HepG2 (cell line): ENCODE data around the gene SNUPN. TPM values are rescaled to one million over a fixed set of nuclear protein-coding genes. Genes with fewer than 3 reads are reported as not detected.

Experiments
- ASH2L ChIP-seq: fragments of 300-600, 200-600 bp; sonication (generic); IDR thresholded peaks from 2 replicates; pipeline ENCODE4 v1.7.0; 2017; ENCODE audit warnings: low read depth, mild to moderate bottlenecking, moderate library complexity, mixed read lengths, low read length; ENCODE audit not compliant: insufficient read length
- BCL6 ChIP-seq: IDR thresholded peaks from 2 replicates; pipeline ENCODE4 v1.6.1; 2016; ENCODE audit warnings: missing genetic modification reagents, missing compliant biosample characterization
- FOXA1 ChIP-seq, 2 experiments: fragments of 450-650 bp in 1 of 2; sonication (generic) in 1 of 2; formaldehyde crosslinking in 1 of 2; IDR thresholded peaks; 2 replicates each; pipeline versions ENCODE4 v1.4.0 to v1.6.1; 2016 to 2020; ENCODE audit warnings: missing genetic modification reagents in 1 of 2
- FOXA3 ChIP-seq: IDR thresholded peaks from 2 replicates; pipeline ENCODE4 v1.6.1; 2016; ENCODE audit warnings: missing genetic modification reagents, missing compliant biosample characterization
- JUN ChIP-seq: sonication (generic); formaldehyde crosslinking; IDR thresholded peaks from 2 replicates; pipeline ENCODE4 v1.4.0; 2020; ENCODE audit warnings: mild to moderate bottlenecking, missing genetic modification reagents
- MYC ChIP-seq: sonication (generic); formaldehyde crosslinking; IDR thresholded peaks from 2 replicates; pipeline ENCODE4 v1.9.0; 2021; ENCODE audit warnings: missing genetic modification reagents, borderline replicate concordance
- RBFOX2 ChIP-seq: fragments of 200-400 bp; formaldehyde crosslinking; IDR thresholded peaks from 2 replicates; pipeline ENCODE4 v1.6.1; 2017; ENCODE audit warnings: low read depth, mild to moderate bottlenecking, low read length
- SP1 ChIP-seq, 2 experiments: fragments of 450-650 bp in 1 of 2; sonication (generic) in 1 of 2; formaldehyde crosslinking in 1 of 2; IDR thresholded peaks; 2 replicates each; pipeline versions ENCODE4 v1.4.0 to v1.6.1; 2016 to 2020; ENCODE audit warnings: missing genetic modification reagents in 1 of 2
- ZC3H13 ChIP-seq: sonication (generic); formaldehyde crosslinking; IDR thresholded peaks from 2 replicates; pipeline ENCODE4 v1.8.1; 2023; ENCODE audit warnings: mild to moderate bottlenecking, missing genetic modification reagents, moderate library complexity
- ZNF180 ChIP-seq: sonication (generic); formaldehyde crosslinking; IDR thresholded peaks from 2 replicates; pipeline ENCODE4 v1.4.0; 2020; ENCODE audit warnings: low read depth, missing genetic modification reagents, borderline replicate concordance
- ZNF292 ChIP-seq: sonication (generic); formaldehyde crosslinking; IDR thresholded peaks from 2 replicates; pipeline ENCODE4 v1.8.1; 2022; ENCODE audit warnings: mild to moderate bottlenecking, low read depth, missing genetic modification reagents, borderline replicate concordance
- ZNF557 ChIP-seq: sonication (generic); formaldehyde crosslinking; IDR thresholded peaks from 2 replicates; pipeline ENCODE4 v1.4.0; 2020; ENCODE audit warnings: missing genetic modification reagents
- polyA plus RNA-seq, 8 experiments: library from polyadenylated mRNA; depleted of rRNA in 3 of 8; stranded (reverse) in 7 of 8; unstranded in 1 of 8; fragments of >200 nt; fragmentation: Illumina TruSeq in 4 of 8; extraction: Trizol in 4 of 8; gene quantifications; 2 replicates each; pipeline versions ENCODE4 v1.2.1 to v1.2.3, GENCODE V29; 2011 to 2016; ENCODE audit warnings: low read depth in 4 of 8, missing spikeins in 1 of 8, mixed read lengths in 1 of 8; ENCODE audit not compliant: insufficient read depth in 1 of 8
- total RNA-seq, 5 experiments: library from RNA; depleted of rRNA; stranded (reverse); fragments of >200 nt; fragmentation: Illumina TruSeq; extraction: Trizol; gene quantifications; 2 replicates each; pipeline ENCODE4 v1.2.3, GENCODE V29; 2016; ENCODE audit warnings: low read depth in 1 of 5
- TF ChIP-seq, protein P1 (sequence below): sonication (generic); formaldehyde crosslinking; IDR thresholded peaks from 2 replicates; pipeline ENCODE4 v1.5.1; 2020; ENCODE audit warnings: missing genetic modification reagents, mild to moderate bottlenecking, borderline replicate concordance
- TF ChIP-seq, protein P2 (sequence below): sonication (generic); formaldehyde crosslinking; conservative IDR thresholded peaks from 2 replicates; pipeline ENCODE4 v1.4.0; 2020; ENCODE audit warnings: missing genetic modification reagents
- TF ChIP-seq, protein P3 (sequence below): sonication (generic); formaldehyde crosslinking; IDR thresholded peaks from 2 replicates; pipeline ENCODE4 v1.8.1; 2023; ENCODE audit warnings: mild to moderate bottlenecking, missing genetic modification reagents
- TF ChIP-seq, protein P4 (sequence below): sonication (generic); formaldehyde crosslinking; IDR thresholded peaks from 2 replicates; pipeline ENCODE4 v1.4.0; 2020; ENCODE audit warnings: missing genetic modification reagents
- TF ChIP-seq, protein P5 (sequence below): sonication (generic); formaldehyde crosslinking; IDR thresholded peaks from 2 replicates; pipeline ENCODE4 v1.5.0; 2020; ENCODE audit warnings: missing genetic modification reagents
- TF ChIP-seq, protein P6 (sequence below): IDR thresholded peaks from 2 replicates; pipeline ENCODE4 v1.6.1; 2016; ENCODE audit warnings: low read depth, borderline replicate concordance
- TF ChIP-seq, protein P7 (sequence below): sonication (generic); formaldehyde crosslinking; IDR thresholded peaks from 2 replicates; pipeline ENCODE4 v1.4.0; 2020; ENCODE audit warnings: low read depth, mild to moderate bottlenecking, missing genetic modification reagents
- TF ChIP-seq, protein P8 (sequence below): IDR thresholded peaks from 2 replicates; pipeline ENCODE4 v1.6.1; 2016; ENCODE audit warnings: mild to moderate bottlenecking, missing biosample characterization, missing genetic modification reagents

SNUPN gene
- total and polyA plus RNA-seq, 2 of the 13 experiments (the other 11 are each of a cell fraction or from before 2014, with no cell fraction given): 9.0 to 16.4 TPM

DNA sequence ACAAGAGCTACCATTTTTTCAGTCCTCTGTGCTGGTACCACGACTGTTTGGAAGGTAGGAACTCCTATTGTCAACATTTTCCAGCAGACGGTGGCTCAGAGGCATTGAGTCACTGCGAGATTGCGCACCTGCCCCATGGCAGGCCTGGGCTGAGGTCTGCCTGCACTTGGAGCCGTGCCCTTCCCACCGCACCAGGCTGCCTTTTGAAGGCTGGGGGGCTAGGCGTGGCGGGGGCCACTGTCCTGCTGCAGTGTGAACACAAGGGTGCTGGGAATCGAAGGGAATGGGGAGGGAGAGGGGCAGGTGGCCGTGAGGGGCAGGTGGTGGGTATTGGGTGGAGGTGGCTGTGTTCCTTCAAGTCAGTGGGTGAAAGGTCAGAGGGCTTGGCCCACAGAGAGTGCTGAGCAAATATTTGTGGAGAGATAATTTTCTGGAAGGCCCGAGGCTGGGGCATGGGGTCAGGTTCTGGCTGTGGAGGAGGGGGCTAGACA is 38.5 kb upstream of the SNUPN start (continued):
- TF ChIP-seq, protein P1, sequence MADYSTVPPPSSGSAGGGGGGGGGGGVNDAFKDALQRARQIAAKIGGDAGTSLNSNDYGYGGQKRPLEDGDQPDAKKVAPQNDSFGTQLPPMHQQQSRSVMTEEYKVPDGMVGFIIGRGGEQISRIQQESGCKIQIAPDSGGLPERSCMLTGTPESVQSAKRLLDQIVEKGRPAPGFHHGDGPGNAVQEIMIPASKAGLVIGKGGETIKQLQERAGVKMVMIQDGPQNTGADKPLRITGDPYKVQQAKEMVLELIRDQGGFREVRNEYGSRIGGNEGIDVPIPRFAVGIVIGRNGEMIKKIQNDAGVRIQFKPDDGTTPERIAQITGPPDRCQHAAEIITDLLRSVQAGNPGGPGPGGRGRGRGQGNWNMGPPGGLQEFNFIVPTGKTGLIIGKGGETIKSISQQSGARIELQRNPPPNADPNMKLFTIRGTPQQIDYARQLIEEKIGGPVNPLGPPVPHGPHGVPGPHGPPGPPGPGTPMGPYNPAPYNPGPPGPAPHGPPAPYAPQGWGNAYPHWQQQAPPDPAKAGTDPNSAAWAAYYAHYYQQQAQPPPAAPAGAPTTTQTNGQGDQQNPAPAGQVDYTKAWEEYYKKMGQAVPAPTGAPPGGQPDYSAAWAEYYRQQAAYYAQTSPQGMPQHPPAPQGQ (CRISPR knock-in tag): no peak
- TF ChIP-seq, protein P2, sequence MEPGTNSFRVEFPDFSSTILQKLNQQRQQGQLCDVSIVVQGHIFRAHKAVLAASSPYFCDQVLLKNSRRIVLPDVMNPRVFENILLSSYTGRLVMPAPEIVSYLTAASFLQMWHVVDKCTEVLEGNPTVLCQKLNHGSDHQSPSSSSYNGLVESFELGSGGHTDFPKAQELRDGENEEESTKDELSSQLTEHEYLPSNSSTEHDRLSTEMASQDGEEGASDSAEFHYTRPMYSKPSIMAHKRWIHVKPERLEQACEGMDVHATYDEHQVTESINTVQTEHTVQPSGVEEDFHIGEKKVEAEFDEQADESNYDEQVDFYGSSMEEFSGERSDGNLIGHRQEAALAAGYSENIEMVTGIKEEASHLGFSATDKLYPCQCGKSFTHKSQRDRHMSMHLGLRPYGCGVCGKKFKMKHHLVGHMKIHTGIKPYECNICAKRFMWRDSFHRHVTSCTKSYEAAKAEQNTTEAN: no peak
- TF ChIP-seq ASH2L: no peak
- TF ChIP-seq ZNF180 (CRISPR knock-in tag): no peak
- TF ChIP-seq, protein P3, sequence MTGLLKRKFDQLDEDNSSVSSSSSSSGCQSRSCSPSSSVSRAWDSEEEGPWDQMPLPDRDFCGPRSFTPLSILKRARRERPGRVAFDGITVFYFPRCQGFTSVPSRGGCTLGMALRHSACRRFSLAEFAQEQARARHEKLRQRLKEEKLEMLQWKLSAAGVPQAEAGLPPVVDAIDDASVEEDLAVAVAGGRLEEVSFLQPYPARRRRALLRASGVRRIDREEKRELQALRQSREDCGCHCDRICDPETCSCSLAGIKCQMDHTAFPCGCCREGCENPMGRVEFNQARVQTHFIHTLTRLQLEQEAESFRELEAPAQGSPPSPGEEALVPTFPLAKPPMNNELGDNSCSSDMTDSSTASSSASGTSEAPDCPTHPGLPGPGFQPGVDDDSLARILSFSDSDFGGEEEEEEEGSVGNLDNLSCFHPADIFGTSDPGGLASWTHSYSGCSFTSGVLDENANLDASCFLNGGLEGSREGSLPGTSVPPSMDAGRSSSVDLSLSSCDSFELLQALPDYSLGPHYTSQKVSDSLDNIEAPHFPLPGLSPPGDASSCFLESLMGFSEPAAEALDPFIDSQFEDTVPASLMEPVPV (CRISPR knock-in tag): no peak
- no peak for TF ChIP-seq SP1 (IDR thresholded peaks at IDR 0.05)
- no peak for TF ChIP-seq SP1 (CRISPR knock-in tag; IDR thresholded peaks at IDR 0.05)
- TF ChIP-seq BCL6: peak; percentile 75
- no peak for TF ChIP-seq ZNF292
- no peak for TF ChIP-seq ZNF557 (CRISPR knock-in tag)
- 0 out of 2 replicates have a peak, but pooled peaks have one; percentile 43 for TF ChIP-seq ZC3H13 (CRISPR knock-in tag)
- no peak for TF ChIP-seq FOXA3 (CRISPR knock-in tag)
- TF ChIP-seq, protein P4, sequence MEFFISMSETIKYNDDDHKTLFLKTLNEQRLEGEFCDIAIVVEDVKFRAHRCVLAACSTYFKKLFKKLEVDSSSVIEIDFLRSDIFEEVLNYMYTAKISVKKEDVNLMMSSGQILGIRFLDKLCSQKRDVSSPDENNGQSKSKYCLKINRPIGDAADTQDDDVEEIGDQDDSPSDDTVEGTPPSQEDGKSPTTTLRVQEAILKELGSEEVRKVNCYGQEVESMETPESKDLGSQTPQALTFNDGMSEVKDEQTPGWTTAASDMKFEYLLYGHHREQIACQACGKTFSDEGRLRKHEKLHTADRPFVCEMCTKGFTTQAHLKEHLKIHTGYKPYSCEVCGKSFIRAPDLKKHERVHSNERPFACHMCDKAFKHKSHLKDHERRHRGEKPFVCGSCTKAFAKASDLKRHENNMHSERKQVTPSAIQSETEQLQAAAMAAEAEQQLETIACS (CRISPR knock-in tag): no peak
- no peak for TF ChIP-seq MYC (CRISPR knock-in tag)
- no peak for TF ChIP-seq FOXA1 (IDR thresholded peaks at IDR 0.05)
- TF ChIP-seq FOXA1 (CRISPR knock-in tag; IDR thresholded peaks at IDR 0.05): peak; percentile 2; the same call in 1 of the 2 replicates
- TF ChIP-seq JUN (CRISPR knock-in tag): no peak
- TF ChIP-seq, protein P5, sequence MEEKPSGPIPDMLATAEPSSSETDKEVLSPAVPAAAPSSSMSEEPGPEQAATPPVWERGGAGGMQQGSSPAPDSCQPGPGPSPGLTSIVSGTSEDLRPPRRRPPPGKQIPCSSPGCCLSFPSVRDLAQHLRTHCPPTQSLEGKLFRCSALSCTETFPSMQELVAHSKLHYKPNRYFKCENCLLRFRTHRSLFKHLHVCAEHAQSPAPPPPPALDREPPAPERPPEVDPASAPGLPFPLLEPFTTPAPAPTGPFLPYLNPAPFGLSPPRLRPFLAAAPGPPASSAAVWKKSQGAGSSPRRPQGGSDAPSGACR (CRISPR knock-in tag): no peak
- TF ChIP-seq, protein P6, sequence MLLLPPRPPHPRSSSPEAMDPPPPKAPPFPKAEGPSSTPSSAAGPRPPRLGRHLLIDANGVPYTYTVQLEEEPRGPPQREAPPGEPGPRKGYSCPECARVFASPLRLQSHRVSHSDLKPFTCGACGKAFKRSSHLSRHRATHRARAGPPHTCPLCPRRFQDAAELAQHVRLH (CRISPR knock-in tag): no peak
- TF ChIP-seq, protein P7, sequence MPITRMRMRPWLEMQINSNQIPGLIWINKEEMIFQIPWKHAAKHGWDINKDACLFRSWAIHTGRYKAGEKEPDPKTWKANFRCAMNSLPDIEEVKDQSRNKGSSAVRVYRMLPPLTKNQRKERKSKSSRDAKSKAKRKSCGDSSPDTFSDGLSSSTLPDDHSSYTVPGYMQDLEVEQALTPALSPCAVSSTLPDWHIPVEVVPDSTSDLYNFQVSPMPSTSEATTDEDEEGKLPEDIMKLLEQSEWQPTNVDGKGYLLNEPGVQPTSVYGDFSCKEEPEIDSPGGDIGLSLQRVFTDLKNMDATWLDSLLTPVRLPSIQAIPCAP (CRISPR knock-in tag): no peak
- TF ChIP-seq RBFOX2: no peak
- TF ChIP-seq, protein P8, sequence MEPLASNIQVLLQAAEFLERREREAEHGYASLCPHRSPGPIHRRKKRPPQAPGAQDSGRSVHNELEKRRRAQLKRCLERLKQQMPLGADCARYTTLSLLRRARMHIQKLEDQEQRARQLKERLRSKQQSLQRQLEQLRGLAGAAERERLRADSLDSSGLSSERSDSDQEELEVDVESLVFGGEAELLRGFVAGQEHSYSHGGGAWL (CRISPR knock-in tag): no peak
